HepG2 (cell line): ENCODE data around the gene BAIAP2L2. TPM values are rescaled to one million over a fixed set of nuclear protein-coding genes. Genes with fewer than 3 reads are reported as not detected.
A peak's percentile ranks its signal among the peaks of the same experiment; 100 is the strongest.

ENCODE experiments used
- ARID2 ChIP-seq: sonication (generic); formaldehyde crosslinking; IDR thresholded peaks from 2 replicates; pipeline ENCODE4 v1.8.1; 2022; ENCODE audit warnings: mild to moderate bottlenecking, missing genetic modification reagents, borderline replicate concordance
- FOXA1 ChIP-seq, 2 experiments: fragments of 450-650 bp in 1 of 2; sonication (generic) in 1 of 2; formaldehyde crosslinking in 1 of 2; IDR thresholded peaks; 2 replicates each; pipeline versions ENCODE4 v1.4.0 to v1.6.1; 2016 to 2020; ENCODE audit warnings: missing genetic modification reagents in 1 of 2
- GLI4 ChIP-seq: sonication (generic); formaldehyde crosslinking; IDR thresholded peaks from 2 replicates; pipeline ENCODE4 v1.5.1; 2020; ENCODE audit warnings: missing genetic modification reagents, mild to moderate bottlenecking, moderate library complexity, borderline replicate concordance
- KLF11 ChIP-seq: IDR thresholded peaks from 2 replicates; pipeline ENCODE4 v1.6.1; 2016; ENCODE audit warnings: missing compliant biosample characterization
- MEIS1 ChIP-seq: sonication (generic); formaldehyde crosslinking; IDR thresholded peaks from 2 replicates; pipeline ENCODE4 v1.9.0; 2021; ENCODE audit warnings: mild to moderate bottlenecking, missing genetic modification reagents, moderate library complexity, borderline replicate concordance
- PBX2 ChIP-seq: IDR thresholded peaks from 2 replicates; pipeline ENCODE4 v1.6.1; 2016; ENCODE audit warnings: control low read depth
- STAG1 ChIP-seq: sonication (generic); formaldehyde crosslinking; IDR thresholded peaks from 2 replicates; pipeline ENCODE4 v1.4.0; 2020; ENCODE audit warnings: missing genetic modification reagents
- THAP7 ChIP-seq: sonication (generic); formaldehyde crosslinking; IDR thresholded peaks from 2 replicates; pipeline ENCODE4 v1.8.1; 2023; ENCODE audit warnings: mild to moderate bottlenecking, missing genetic modification reagents
- TP53 ChIP-seq: sonication (generic); formaldehyde crosslinking; conservative IDR thresholded peaks from 2 replicates; pipeline ENCODE4 v1.4.0; 2020; ENCODE audit warnings: missing genetic modification reagents
- ZBED4 ChIP-seq: sonication (generic); formaldehyde crosslinking; IDR thresholded peaks from 2 replicates; pipeline ENCODE4 v1.4.0; 2020; ENCODE audit warnings: missing genetic modification reagents, borderline replicate concordance
- ZNF34 ChIP-seq: sonication (generic); formaldehyde crosslinking; IDR thresholded peaks from 2 replicates; pipeline ENCODE4 v1.4.0; 2020; ENCODE audit warnings: mild to moderate bottlenecking, missing genetic modification reagents, borderline replicate concordance
- ZNF567 ChIP-seq: sonication (generic); formaldehyde crosslinking; IDR thresholded peaks from 2 replicates; pipeline ENCODE4 v1.8.1; 2023; ENCODE audit warnings: mild to moderate bottlenecking, missing genetic modification reagents, borderline replicate concordance
- ZNF609 ChIP-seq: sonication (generic); formaldehyde crosslinking; IDR thresholded peaks from 2 replicates; pipeline ENCODE4 v1.4.0; 2020; ENCODE audit warnings: mild to moderate bottlenecking, missing genetic modification reagents, borderline replicate concordance
- ZNF800 ChIP-seq: sonication (generic); formaldehyde crosslinking; IDR thresholded peaks from 2 replicates; pipeline ENCODE4 v1.4.0; 2020; ENCODE audit warnings: missing genetic modification reagents
- polyA plus RNA-seq, 8 experiments: library from polyadenylated mRNA; depleted of rRNA in 3 of 8; stranded (reverse) in 7 of 8; unstranded in 1 of 8; fragments of >200 nt; fragmentation: Illumina TruSeq in 4 of 8; extraction: Trizol in 4 of 8; gene quantifications; 2 replicates each; pipeline versions ENCODE4 v1.2.1 to v1.2.3, GENCODE V29; 2011 to 2016; ENCODE audit warnings: low read depth in 4 of 8, missing spikeins in 1 of 8, mixed read lengths in 1 of 8; ENCODE audit not compliant: insufficient read depth in 1 of 8
- total RNA-seq, 5 experiments: library from RNA; depleted of rRNA; stranded (reverse); fragments of >200 nt; fragmentation: Illumina TruSeq; extraction: Trizol; gene quantifications; 2 replicates each; pipeline ENCODE4 v1.2.3, GENCODE V29; 2016; ENCODE audit warnings: low read depth in 1 of 5

The BAIAP2L2 gene
- total and polyA plus RNA-seq, 2 of the 13 experiments (the other 11 are each of a cell fraction or from before 2014, with no cell fraction given) = 4.4 to 7.5 TPM

GRCh38 chr22:38051900-38052862 is 58.3 kb downstream of the BAIAP2L2 start (continued):
- TF ChIP-seq ZNF609 = peak; percentile 26; the same call in 1 of the 2 replicates
- no peak for TF ChIP-seq ARID2 (CRISPR knock-in tag)
- TF ChIP-seq ZBED4 (CRISPR knock-in tag) = peak; percentile 54; the same call in 1 of the 2 replicates
- TF ChIP-seq KLF11 = no peak
- no peak for TF ChIP-seq ZNF34 (CRISPR knock-in tag)
- TF ChIP-seq THAP7 = peak; percentile 67; the same call in 1 of the 2 replicates
- no peak for TF ChIP-seq PBX2 (CRISPR knock-in tag)
- TF ChIP-seq ZNF800 (CRISPR knock-in tag) = no peak
- no peak for TF ChIP-seq FOXA1 (IDR thresholded peaks at IDR 0.05)
- peak; percentile 46 for TF ChIP-seq FOXA1 (CRISPR knock-in tag; IDR thresholded peaks at IDR 0.05)
- TF ChIP-seq TP53 = no peak
- peak; percentile 100 for TF ChIP-seq STAG1 (CRISPR knock-in tag)
- TF ChIP-seq MEIS1 (CRISPR knock-in tag) = peak; percentile 70; the same call in 1 of the 2 replicates
- 0 out of 2 replicates have a peak, but pooled peaks have one; percentile 51 for TF ChIP-seq ZNF567
- 0 out of 2 replicates have a peak, but pooled peaks have one; percentile 48 for TF ChIP-seq GLI4 (CRISPR knock-in tag)
